SK-N-SH (cell line): ENCODE measurements around the gene SORBS1.

Experiments used
- CTCF ChIP-seq: fragments of 200-600 bp; sonication (generic); IDR thresholded peaks from 2 replicates; pipeline ENCODE4 v1.6.1; 2017; ENCODE audit warnings: antibody characterized with exemption, mild to moderate bottlenecking, moderate library complexity
- EP300 ChIP-seq, 2 experiments: IDR thresholded peaks; 2 replicates each; pipeline versions ENCODE4 v1.4.0 to v1.6.1; 2012; ENCODE audit warnings: borderline replicate concordance in 1 of 2, low read depth in 1 of 2, low read length in 1 of 2
- EZH2phosphoT487 ChIP-seq: fragments of 200-600 bp; sonication (generic); IDR thresholded peaks from 2 replicates; pipeline ENCODE4 v1.6.1; 2017; ENCODE audit warnings: low read depth, mixed run types, mild to moderate bottlenecking, antibody characterized with exemption, moderate library complexity, borderline replicate concordance
- JUND ChIP-seq: IDR thresholded peaks from 2 replicates; pipeline ENCODE4 v1.4.0; 2012
- MAX ChIP-seq: IDR thresholded peaks from 2 replicates; pipeline ENCODE4 v1.4.0; 2012; ENCODE audit warnings: low read depth
- NRF1 ChIP-seq: IDR thresholded peaks from 2 replicates; pipeline ENCODE4 v1.6.1; 2012; ENCODE audit warnings: low read depth, mild to moderate bottlenecking, low read length
- PBX3 ChIP-seq: IDR thresholded peaks from 2 replicates; pipeline ENCODE4; 2012
- REST ChIP-seq: IDR thresholded peaks from 2 replicates; pipeline ENCODE4 v1.6.1; 2012; ENCODE audit warnings: mild to moderate bottlenecking, low read depth, low read length, moderate library complexity
- RXRA ChIP-seq: IDR thresholded peaks from 2 replicates; pipeline ENCODE4 v1.4.0; 2012; ENCODE audit warnings: low read depth, mild to moderate bottlenecking, borderline replicate concordance
- SMC3 ChIP-seq: IDR thresholded peaks from 2 replicates; pipeline ENCODE4 v1.6.1; 2012; ENCODE audit warnings: low read depth, low read length, improper control_type of control experiment
- TCF12 ChIP-seq: IDR thresholded peaks from 2 replicates; pipeline ENCODE4 v1.4.0; 2012
- USF1 ChIP-seq: IDR thresholded peaks from 2 replicates; pipeline ENCODE4 v1.4.0; 2012; ENCODE audit warnings: low read depth, borderline replicate concordance
- YY1 ChIP-seq: IDR thresholded peaks from 2 replicates; pipeline ENCODE4 v1.4.0; 2012; ENCODE audit warnings: low read depth, mild to moderate bottlenecking

- TF ChIP-seq CTCF, result no peak
- no peak for TF ChIP-seq EP300 (IDR thresholded peaks at IDR 0.05; ENCODE audit: borderline replicate concordance in 1 of 2, low read depth in 1 of 2, low read length in 1 of 2)
- TF ChIP-seq JUND, result no peak
- no peak for TF ChIP-seq EZH2phosphoT487
- no peak for TF ChIP-seq RXRA
- TF ChIP-seq MAX, result no peak
- no peak for TF ChIP-seq PBX3
- TF ChIP-seq USF1, result no peak
- no peak for TF ChIP-seq NRF1
- TF ChIP-seq TCF12, result no peak
- no peak for TF ChIP-seq SMC3
- no peak for TF ChIP-seq REST
- TF ChIP-seq YY1, result no peak
Measured at GRCh38 chr10:95579835-95580535, 18.8 kb upstream of the SORBS1 start.
